ENCODE measurements around the gene AGL. TPM values are rescaled to one million over a fixed set of nuclear protein-coding genes. Genes with fewer than 3 reads are reported as not detected.
"Not testable (repeated sequence)": the region's sequence is repeated elsewhere in the genome, so short reads cannot be mapped to it uniquely, and the experiment has no call there.

AGL gene
- total and polyA plus RNA-seq, 11 donors, result 18.1 to 70.4 (median 49.8) TPM

DNA sequence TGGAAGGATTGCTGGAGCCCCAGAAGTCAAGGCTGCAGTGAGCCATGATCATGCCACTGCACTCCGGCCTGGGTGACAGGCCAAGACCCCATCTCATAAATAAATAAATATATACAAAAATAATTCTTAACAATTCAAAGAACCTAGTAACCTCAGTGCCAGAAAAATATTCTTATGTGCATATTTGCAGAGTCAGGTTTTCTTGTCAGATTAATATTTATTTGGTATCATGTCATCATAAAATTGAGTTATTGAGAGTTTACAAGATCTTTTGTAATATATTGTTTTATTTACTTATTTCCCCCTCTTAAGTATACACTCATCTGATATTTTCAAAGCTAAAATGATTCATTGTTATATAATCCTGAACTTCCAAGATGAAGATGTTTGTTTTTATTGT, 24.5 kb upstream of the AGL start:
- Histone ChIP-seq H3K27ac (no peak overlapping the region), H3K9me3 (peaks cover 0 to 8% (median 0%) of the 10 kb centered on the region in 12 donors), H3K36me3 (no peaks in the 10 kb centered on the region), H3K27me3 (no peaks in the 10 kb centered on the region), H3K4me1 (no peaks in the 10 kb centered on the region), H3K4me3 (no peak overlapping the region)
- intact Hi-C loops (cut with DNase I), result no loop called here
- TF ChIP-seq, protein P1, sequence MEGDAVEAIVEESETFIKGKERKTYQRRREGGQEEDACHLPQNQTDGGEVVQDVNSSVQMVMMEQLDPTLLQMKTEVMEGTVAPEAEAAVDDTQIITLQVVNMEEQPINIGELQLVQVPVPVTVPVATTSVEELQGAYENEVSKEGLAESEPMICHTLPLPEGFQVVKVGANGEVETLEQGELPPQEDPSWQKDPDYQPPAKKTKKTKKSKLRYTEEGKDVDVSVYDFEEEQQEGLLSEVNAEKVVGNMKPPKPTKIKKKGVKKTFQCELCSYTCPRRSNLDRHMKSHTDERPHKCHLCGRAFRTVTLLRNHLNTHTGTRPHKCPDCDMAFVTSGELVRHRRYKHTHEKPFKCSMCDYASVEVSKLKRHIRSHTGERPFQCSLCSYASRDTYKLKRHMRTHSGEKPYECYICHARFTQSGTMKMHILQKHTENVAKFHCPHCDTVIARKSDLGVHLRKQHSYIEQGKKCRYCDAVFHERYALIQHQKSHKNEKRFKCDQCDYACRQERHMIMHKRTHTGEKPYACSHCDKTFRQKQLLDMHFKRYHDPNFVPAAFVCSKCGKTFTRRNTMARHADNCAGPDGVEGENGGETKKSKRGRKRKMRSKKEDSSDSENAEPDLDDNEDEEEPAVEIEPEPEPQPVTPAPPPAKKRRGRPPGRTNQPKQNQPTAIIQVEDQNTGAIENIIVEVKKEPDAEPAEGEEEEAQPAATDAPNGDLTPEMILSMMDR (IDR thresholded peaks at IDR 0.05), result no peak
- TF ChIP-seq POLR2A (IDR thresholded peaks at IDR 0.05), result no peak
- 90 to 94% (median 92%) methylated on average over 1 of the region's 1 CpG for WGBS, 4 donors
- ATAC-seq (no peak), DNase-seq (no peak)

DNA sequence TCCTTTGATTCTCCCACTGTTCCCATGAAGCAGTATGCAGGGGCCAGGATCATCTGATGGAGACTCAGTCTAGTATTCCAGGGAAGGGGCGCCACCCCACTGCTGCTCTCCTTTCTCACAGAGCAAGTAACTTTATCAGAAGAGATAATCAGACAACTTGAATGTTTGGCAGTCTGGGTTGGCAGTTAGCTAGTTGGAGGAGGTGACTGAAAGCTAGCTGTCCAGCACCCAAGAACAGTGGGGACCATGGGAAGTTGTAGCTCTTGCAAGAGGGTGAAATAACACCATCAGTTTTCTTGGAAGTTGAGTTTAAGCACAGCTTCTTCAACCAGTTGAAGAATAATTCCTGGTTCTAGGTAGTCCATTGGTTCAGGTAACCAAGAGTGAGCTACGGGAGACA, 22.2 kb upstream of the AGL start:
- Histone ChIP-seq H3K27ac (no peak overlapping the region), H3K4me3 (no peak overlapping the region), H3K27me3 (no peaks in the 10 kb centered on the region), H3K9me3 (peaks cover 0 to 17% (median 0%) of the 10 kb centered on the region in 12 donors), H3K4me1 (no peaks in the 10 kb centered on the region), H3K36me3 (no peaks in the 10 kb centered on the region)
- WGBS, 4 donors, result 82 to 93% (median 87%) methylated on average over 2 of the region's 2 CpGs
- DNase-seq (no peak), ATAC-seq (no peak)
- intact Hi-C loops (cut with DNase I), result no loop called here
- TF ChIP-seq, protein P1 (IDR thresholded peaks at IDR 0.05), result no peak
- no peak for TF ChIP-seq POLR2A (IDR thresholded peaks at IDR 0.05)

DNA sequence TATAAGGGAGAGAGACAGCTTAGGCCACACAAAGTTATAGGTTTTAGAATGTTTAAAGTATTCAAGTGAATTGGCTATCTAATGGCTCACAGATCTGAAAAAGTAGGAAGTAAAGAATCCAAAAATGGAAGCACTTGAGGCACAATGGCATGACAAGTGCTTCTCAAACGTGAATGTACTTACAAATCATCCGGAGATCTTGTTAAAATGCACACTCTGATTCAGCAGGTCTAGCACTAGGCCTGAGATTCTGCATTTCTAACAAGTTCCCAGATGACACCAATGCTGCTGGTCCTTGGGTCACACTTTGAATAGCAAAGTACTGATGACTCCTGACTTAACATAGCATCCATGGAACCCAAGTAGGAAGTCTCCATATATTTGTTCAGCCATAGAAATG, 20.9 kb upstream of the AGL start:
- H3K4me1 ChIP-seq, result no peaks in the 10 kb centered on the region
- H3K27me3 ChIP-seq, result no peaks in the 10 kb centered on the region
- H3K9me3 ChIP-seq, result peaks cover 0 to 17% (median 0%) of the 10 kb centered on the region in 12 donors
- no peak overlapping the region for H3K4me3 ChIP-seq
- ATAC-seq, result no peak
- TF ChIP-seq POLR2A (IDR thresholded peaks at IDR 0.05), result no peak
- TF ChIP-seq, protein P1 (IDR thresholded peaks at IDR 0.05), result no peak
- no peak overlapping the region for H3K27ac ChIP-seq
- WGBS, 4 donors, result 39 to 59% (median 46%) methylated on average over 2 of the region's 2 CpGs
- intact Hi-C loops (cut with DNase I), result no loop called here
- no peaks in the 10 kb centered on the region for H3K36me3 ChIP-seq
- DNase-seq, result no peak

DNA sequence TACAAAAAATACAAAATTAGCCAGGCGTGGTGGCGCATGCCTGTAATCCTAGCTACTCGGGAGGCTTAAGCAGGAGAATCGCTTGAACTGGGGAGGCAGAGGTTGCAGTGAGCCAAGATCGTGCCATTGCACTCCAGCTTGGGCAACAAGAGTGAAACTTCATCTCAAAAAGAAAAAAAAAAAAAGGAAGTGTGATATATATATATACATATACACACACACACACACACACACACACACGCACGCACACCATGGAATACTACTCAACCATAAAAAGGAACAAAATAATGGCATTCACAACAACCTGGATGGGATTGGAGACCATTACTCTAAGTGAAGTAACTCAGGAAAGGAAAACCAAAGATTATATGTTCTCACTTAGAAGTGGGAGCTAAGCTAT, 16.2 kb upstream of the AGL start:
- peaks cover 0 to 10% (median 0%) of the 10 kb centered on the region in 12 donors for H3K9me3 ChIP-seq
- intact Hi-C loops (cut with DNase I); H3K4me3 ChIP-seq; H3K27me3 ChIP-seq; H3K36me3 ChIP-seq; ATAC-seq; H3K4me1 ChIP-seq; DNase-seq; H3K27ac ChIP-seq: not testable (repeated sequence)
- 87 to 97% (median 95%) methylated on average over 7 of the region's 7 CpGs for WGBS, 4 donors

DNA sequence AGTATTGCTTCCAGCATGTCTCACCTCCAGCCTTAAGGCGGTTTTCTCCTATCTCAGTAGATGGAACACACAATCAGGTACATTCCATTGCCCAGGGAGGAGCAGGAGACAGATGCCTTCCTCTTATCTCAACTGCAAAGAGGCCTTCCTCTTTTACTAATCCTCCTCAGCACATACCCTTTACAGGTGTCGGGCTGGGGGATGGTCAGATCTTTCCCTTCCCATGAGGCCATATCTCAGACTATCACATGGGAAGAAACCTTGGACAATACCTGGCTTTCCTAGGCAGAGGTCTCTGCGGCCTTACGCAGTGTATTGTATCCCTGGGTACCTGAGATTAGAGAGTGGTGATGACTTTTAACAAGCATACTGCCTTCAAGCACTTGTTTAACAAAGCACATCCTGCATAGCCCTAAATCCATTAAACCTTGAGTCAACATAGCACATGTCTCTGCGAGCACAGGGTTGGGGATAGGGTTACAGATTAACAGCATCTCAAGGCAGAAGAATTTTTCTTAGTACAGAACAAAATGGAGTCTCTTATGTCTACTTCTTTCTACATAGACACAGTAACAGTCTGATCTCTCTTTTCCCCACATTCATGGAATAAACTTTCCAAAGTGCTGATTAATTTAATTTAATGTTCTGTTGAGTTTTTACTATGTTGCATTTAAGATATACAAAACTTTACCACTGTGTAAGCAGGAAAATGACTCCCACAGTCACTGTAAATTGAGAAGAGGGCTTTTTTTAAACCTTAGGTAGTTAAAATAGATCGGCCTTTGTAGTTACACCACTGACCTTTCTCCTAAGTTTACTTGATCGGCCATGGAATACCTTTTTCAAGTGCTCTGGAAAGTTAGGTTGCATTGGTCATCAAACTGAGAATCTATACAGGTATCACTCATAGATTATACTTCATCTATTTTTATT, 13.7 kb upstream of the AGL start:
- H3K27ac ChIP-seq; H3K36me3 ChIP-seq; intact Hi-C loops (cut with DNase I); DNase-seq; H3K4me1 ChIP-seq; H3K4me3 ChIP-seq; ATAC-seq; H3K27me3 ChIP-seq: not testable (repeated sequence)
- 70 to 79% (median 73%) methylated on average over 7 of the region's 7 CpGs for WGBS, 4 donors
- H3K9me3 ChIP-seq, result peaks cover 0 to 10% (median 0%) of the 10 kb centered on the region in 12 donors

DNA sequence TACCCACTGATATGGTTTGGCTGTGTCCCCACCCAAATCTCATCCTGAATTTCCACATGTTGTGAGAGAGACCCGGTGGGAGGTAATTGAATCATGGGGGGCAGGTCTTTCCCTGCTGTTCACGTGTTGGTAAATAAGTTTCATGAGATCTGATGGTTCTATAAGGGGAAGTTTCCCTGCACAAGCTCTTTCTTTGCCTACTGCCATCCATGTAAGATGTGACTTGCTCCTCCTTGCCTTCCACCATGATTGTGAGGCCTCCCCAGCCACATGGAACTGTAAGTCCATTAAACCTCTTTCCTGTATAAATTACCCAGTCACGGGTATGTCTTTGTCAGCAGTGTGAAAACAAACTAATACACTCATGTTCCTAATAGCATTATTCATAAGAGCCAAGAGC, 9.8 kb upstream of the AGL start:
- DNase-seq; H3K9me3 ChIP-seq; H3K27me3 ChIP-seq; H3K36me3 ChIP-seq; intact Hi-C loops (cut with DNase I); H3K4me3 ChIP-seq; H3K4me1 ChIP-seq; H3K27ac ChIP-seq; ATAC-seq: not testable (repeated sequence)
- 71 to 89% (median 79%) methylated on average over 3 of the region's 3 CpGs for WGBS, 4 donors
